H1 (cell line): ENCODE results near the gene GRID1. TPM values are rescaled to one million over a fixed set of nuclear protein-coding genes. Genes with fewer than 3 reads are reported as not detected.

Source experiments
- PHF8 ChIP-seq: fragments of 200-600 bp; sonication (generic); conservative IDR thresholded peaks from 2 replicates; pipeline ENCODE4 v1.7.1; 2012; ENCODE audit warnings: low read depth, mild to moderate bottlenecking, inconsistent platforms, low read length, moderate library complexity
- SIN3A ChIP-seq, 2 experiments: IDR thresholded peaks in 1 of 2; conservative IDR thresholded peaks in 1 of 2; 2 replicates each; pipeline ENCODE4 v1.6.1; 2011 to 2012; ENCODE audit warnings: low read length in 2 of 2, improper control_type of control experiment in 1 of 2, low read depth in 1 of 2, mild to moderate bottlenecking in 1 of 2
- TAF7 ChIP-seq: optimal IDR thresholded peaks from 2 replicates; pipeline ENCODE3; 2011; ENCODE audit warnings: low read depth, mild to moderate bottlenecking, inconsistent platforms, low read length, moderate library complexity, borderline replicate concordance
- polyA plus RNA-seq, 7 experiments: library from polyadenylated mRNA; depleted of rRNA in 3 of 7; stranded (reverse) in 5 of 7; unstranded in 2 of 7; fragments of >200 nt in 5 of 7; fragments of 200-250 nt in 2 of 7; gene quantifications; 1 replicate in 5 of 7; 2 replicates in 1 of 7; 4 replicates in 1 of 7; pipeline versions ENCODE4 v1.2.1 to v1.2.3, GENCODE V29; 2011 to 2013; ENCODE audit warnings: missing spikeins in 2 of 7, mixed read lengths in 2 of 7
- total RNA-seq: library from RNA; stranded (reverse); fragmentation: NEBNext Ultra II Directional; extraction: Animal tissue kit (Norgen Biotek cat#: 25700); gene quantifications from 2 replicates; pipeline ENCODE4 v1.2.1, GENCODE V29; 2021
- TF ChIP-seq, protein P1 (sequence below): fragments of 300-600 bp; sonication (generic); IDR thresholded peaks from 2 replicates; pipeline ENCODE4 v1.7.1; 2012; ENCODE audit warnings: low read length, moderate library complexity, mild to moderate bottlenecking, inconsistent platforms; ENCODE audit not compliant: insufficient replicate concordance

GRID1 gene
- total and polyA plus RNA-seq, 2 of the 8 experiments (the other 6 are each of a cell fraction or from before 2014, with no cell fraction given): 0.22 to 0.30 TPM

DNA sequence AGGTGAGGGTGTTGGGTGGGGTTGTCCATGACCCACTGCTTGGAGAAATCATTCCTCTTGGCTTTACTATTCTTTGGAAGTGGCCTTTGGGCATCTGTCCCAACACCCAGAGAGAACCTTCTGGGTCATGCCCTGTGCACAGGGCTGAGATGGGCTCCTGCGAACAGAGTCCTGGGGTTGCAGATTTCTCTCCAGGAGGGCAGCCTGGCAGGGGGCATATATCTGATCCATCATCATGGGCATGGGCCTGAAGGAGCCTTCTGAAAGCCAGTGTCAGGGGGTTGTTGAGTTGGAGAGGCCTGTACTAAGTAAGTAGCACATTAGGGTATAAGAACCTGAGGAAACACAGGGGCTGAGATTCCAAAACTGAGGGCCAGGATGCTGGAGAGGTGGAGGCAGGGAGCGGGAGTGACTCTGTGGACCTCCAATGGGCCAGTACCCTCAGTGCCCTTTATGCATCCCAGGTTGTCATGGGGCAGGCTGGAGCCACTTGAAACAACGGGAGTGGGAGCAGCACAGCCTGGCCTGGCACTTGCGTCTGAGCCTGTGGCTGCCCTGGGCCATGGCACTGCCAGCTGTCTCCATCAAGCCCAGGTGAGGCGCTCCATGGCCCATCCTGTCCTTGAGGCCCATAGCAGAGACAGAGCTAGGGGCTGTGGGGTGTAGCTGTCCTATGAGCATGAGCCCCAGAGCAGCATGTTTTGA, 203.7 kb downstream of the GRID1 start (continued):
- TF ChIP-seq, protein P1, sequence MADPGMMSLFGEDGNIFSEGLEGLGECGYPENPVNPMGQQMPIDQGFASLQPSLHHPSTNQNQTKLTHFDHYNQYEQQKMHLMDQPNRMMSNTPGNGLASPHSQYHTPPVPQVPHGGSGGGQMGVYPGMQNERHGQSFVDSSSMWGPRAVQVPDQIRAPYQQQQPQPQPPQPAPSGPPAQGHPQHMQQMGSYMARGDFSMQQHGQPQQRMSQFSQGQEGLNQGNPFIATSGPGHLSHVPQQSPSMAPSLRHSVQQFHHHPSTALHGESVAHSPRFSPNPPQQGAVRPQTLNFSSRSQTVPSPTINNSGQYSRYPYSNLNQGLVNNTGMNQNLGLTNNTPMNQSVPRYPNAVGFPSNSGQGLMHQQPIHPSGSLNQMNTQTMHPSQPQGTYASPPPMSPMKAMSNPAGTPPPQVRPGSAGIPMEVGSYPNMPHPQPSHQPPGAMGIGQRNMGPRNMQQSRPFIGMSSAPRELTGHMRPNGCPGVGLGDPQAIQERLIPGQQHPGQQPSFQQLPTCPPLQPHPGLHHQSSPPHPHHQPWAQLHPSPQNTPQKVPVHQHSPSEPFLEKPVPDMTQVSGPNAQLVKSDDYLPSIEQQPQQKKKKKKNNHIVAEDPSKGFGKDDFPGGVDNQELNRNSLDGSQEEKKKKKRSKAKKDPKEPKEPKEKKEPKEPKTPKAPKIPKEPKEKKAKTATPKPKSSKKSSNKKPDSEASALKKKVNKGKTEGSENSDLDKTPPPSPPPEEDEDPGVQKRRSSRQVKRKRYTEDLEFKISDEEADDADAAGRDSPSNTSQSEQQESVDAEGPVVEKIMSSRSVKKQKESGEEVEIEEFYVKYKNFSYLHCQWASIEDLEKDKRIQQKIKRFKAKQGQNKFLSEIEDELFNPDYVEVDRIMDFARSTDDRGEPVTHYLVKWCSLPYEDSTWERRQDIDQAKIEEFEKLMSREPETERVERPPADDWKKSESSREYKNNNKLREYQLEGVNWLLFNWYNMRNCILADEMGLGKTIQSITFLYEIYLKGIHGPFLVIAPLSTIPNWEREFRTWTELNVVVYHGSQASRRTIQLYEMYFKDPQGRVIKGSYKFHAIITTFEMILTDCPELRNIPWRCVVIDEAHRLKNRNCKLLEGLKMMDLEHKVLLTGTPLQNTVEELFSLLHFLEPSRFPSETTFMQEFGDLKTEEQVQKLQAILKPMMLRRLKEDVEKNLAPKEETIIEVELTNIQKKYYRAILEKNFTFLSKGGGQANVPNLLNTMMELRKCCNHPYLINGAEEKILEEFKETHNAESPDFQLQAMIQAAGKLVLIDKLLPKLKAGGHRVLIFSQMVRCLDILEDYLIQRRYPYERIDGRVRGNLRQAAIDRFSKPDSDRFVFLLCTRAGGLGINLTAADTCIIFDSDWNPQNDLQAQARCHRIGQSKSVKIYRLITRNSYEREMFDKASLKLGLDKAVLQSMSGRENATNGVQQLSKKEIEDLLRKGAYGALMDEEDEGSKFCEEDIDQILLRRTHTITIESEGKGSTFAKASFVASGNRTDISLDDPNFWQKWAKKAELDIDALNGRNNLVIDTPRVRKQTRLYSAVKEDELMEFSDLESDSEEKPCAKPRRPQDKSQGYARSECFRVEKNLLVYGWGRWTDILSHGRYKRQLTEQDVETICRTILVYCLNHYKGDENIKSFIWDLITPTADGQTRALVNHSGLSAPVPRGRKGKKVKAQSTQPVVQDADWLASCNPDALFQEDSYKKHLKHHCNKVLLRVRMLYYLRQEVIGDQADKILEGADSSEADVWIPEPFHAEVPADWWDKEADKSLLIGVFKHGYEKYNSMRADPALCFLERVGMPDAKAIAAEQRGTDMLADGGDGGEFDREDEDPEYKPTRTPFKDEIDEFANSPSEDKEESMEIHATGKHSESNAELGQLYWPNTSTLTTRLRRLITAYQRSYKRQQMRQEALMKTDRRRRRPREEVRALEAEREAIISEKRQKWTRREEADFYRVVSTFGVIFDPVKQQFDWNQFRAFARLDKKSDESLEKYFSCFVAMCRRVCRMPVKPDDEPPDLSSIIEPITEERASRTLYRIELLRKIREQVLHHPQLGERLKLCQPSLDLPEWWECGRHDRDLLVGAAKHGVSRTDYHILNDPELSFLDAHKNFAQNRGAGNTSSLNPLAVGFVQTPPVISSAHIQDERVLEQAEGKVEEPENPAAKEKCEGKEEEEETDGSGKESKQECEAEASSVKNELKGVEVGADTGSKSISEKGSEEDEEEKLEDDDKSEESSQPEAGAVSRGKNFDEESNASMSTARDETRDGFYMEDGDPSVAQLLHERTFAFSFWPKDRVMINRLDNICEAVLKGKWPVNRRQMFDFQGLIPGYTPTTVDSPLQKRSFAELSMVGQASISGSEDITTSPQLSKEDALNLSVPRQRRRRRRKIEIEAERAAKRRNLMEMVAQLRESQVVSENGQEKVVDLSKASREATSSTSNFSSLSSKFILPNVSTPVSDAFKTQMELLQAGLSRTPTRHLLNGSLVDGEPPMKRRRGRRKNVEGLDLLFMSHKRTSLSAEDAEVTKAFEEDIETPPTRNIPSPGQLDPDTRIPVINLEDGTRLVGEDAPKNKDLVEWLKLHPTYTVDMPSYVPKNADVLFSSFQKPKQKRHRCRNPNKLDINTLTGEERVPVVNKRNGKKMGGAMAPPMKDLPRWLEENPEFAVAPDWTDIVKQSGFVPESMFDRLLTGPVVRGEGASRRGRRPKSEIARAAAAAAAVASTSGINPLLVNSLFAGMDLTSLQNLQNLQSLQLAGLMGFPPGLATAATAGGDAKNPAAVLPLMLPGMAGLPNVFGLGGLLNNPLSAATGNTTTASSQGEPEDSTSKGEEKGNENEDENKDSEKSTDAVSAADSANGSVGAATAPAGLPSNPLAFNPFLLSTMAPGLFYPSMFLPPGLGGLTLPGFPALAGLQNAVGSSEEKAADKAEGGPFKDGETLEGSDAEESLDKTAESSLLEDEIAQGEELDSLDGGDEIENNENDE: no peak
- TF ChIP-seq PHF8 (no peak), TAF7 (no peak), SIN3A (conservative IDR thresholded peaks at IDR 0.05 in 1 of 2, IDR thresholded peaks at IDR 0.05 in 1 of 2; ENCODE audit: low read depth in 1 of 2, low read length in 2 of 2) (no peak)
